UCSD-AML1 (cell line): ENCODE results near the gene CMTM2.
"Not testable (repeated sequence)": the region's sequence is repeated elsewhere in the genome, so short reads cannot be mapped to it uniquely, and the experiment has no call there.

Experiments
- DNase-seq: peaks from one replicate; lab custom pipeline; 2025; ENCODE audit not compliant: unreplicated experiment; lab: John Stamatoyannopoulos, UW

Gene CMTM2

GRCh38 chr16:66581246-66581952 lies 2.1 kb downstream of the CMTM2 start:
- DNase-seq: no peak

- peak; percentile 56 for DNase-seq
These were observed 6.4 kb downstream of the CMTM2 start for GRCh38 chr16:66585481-66586239.

- no peak for DNase-seq
These were observed 8.8 kb downstream of the CMTM2 start for GRCh38 chr16:66587881-66588600.

GRCh38 chr16:66588981-66589713 lies 9.9 kb downstream of the CMTM2 start:
- peak; percentile 76 for DNase-seq

- no peak for DNase-seq
These were observed 11.1 kb downstream of the CMTM2 start for GRCh38 chr16:66590322-66590721.

- DNase-seq: no peak
These were observed 11.8 kb downstream of the CMTM2 start for GRCh38 chr16:66591018-66591417.

- DNase-seq: no peak
These were observed 13.0 kb downstream of the CMTM2 start for GRCh38 chr16:66592241-66592640.

- DNase-seq: no peak
These were observed 13.6 kb downstream of the CMTM2 start for GRCh38 chr16:66592814-66593213.

GRCh38 chr16:66594739-66595138 lies 15.5 kb downstream of the CMTM2 start:
- DNase-seq: no peak

- DNase-seq: not testable (repeated sequence)
These were observed 17.3 kb downstream of the CMTM2 start for GRCh38 chr16:66596559-66596958.

- no peak for DNase-seq
These were observed 18.0 kb downstream of the CMTM2 start for GRCh38 chr16:66596986-66597848.

- DNase-seq: peak; percentile 51
These were observed 18.8 kb downstream of the CMTM2 start for GRCh38 chr16:66598111-66598510.

- no peak for DNase-seq
These were observed 20.5 kb downstream of the CMTM2 start for GRCh38 chr16:66599726-66600125.

GRCh38 chr16:66600477-66600876 lies 21.2 kb downstream of the CMTM2 start:
- no peak for DNase-seq

GRCh38 chr16:66601471-66601870 lies 22.2 kb downstream of the CMTM2 start:
- DNase-seq: no peak

GRCh38 chr16:66603537-66604375 lies 24.5 kb downstream of the CMTM2 start:
- peak; percentile 82 for DNase-seq

GRCh38 chr16:66604376-66605176 lies 25.3 kb downstream of the CMTM2 start, which contains the start of gene CMTM3:
Gene CMTM3 (plus strand): TSS chr16:66604704. CDS start chr16:66604806, 102 bp downstream.
- peak; percentile 83 for DNase-seq
